Mucosa of descending colon (tissue), 3 donors: ENCODE results near the gene CCR6. TPM values are rescaled to one million over a fixed set of nuclear protein-coding genes. Genes with fewer than 3 reads are reported as not detected.

ENCODE experiments used
- ATAC-seq: fragments of 200-7000 bp; cut with Tn5 transposase; one replicate; pipeline ENCODE4 v1.9.1; 2020; ENCODE audit warnings: mild to moderate bottlenecking, moderate library complexity
- DNase-seq, 3 donors: peaks; one replicate each; pipeline ENCODE4 v3.0.0-alpha.2; 2020
- H3K36me3 ChIP-seq: fragments of 200-600 bp; one replicate; pipeline ENCODE4 v1.8.0; 2021; ENCODE audit warnings: low read depth, mild to moderate bottlenecking
- H3K4me1 ChIP-seq: fragments of 200-600 bp; one replicate; pipeline ENCODE4 v1.8.0; 2021; ENCODE audit warnings: low read depth, mild to moderate bottlenecking
- H3K4me3 ChIP-seq: fragments of 200-600 bp; one replicate; pipeline ENCODE4 v1.8.0; 2021; ENCODE audit warnings: mild to moderate bottlenecking
- H3K9me3 ChIP-seq: fragments of 200-600 bp; one replicate; pipeline ENCODE4 v1.8.0; 2021; ENCODE audit warnings: mild to moderate bottlenecking
- intact Hi-C, 2 donors: fragments of 100-400 bp; cut with DNase I in 1 of 2; cut with micrococcal nuclease in 1 of 2; formaldehyde crosslinking; loops; one replicate each; pipeline versions ENCODE4 v1.11.0 to v1.11.1; 2022; cut with DNase I, micrococcal nuclease
- total RNA-seq, 3 donors: library from RNA; stranded (reverse); fragmentation: NEBNext Ultra II Directional in 2 of 3; extraction: Animal tissue kit (Norgen Biotek cat#: 25700) in 2 of 3; gene quantifications; one replicate each; pipeline versions ENCODE4 v1.2.1 to v1.2.4, GENCODE V29; 2021 to 2023
- TF ChIP-seq, protein P1 (sequence below): fragments of 200-600 bp; IDR thresholded peaks from one replicate; pipeline ENCODE4 v1.8.0; 2022; ENCODE audit warnings: antibody characterized with exemption, mild to moderate bottlenecking
- donor health status: DM: no; HTN: no; CAD: no; lungs with moderate emphysema.
- donor health status: DM: no; HTN: no; CAD: no.
- donor health status: DM: no; HTN: yes; CAD: no.

CCR6 gene
- total RNA-seq, 3 donors from 2014 or later: 0.17 to 0.43 TPM; not detected in 1

DNA sequence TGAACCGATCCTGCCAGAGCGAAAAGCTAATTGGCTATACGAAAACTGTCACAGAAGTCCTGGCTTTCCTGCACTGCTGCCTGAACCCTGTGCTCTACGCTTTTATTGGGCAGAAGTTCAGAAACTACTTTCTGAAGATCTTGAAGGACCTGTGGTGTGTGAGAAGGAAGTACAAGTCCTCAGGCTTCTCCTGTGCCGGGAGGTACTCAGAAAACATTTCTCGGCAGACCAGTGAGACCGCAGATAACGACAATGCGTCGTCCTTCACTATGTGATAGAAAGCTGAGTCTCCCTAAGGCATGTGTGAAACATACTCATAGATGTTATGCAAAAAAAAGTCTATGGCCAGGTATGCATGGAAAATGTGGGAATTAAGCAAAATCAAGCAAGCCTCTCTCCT, 14.2 kb downstream of the CCR6 start:
- no peaks in the 10 kb centered on the region for H3K36me3 ChIP-seq
- ATAC-seq: no peak
- intact Hi-C loops: no loop called here
- no peak for DNase-seq
- no peaks in the 10 kb centered on the region for H3K9me3 ChIP-seq
- H3K4me1 ChIP-seq: peaks cover 7% of the 10 kb centered on the region
- TF ChIP-seq, protein P1, sequence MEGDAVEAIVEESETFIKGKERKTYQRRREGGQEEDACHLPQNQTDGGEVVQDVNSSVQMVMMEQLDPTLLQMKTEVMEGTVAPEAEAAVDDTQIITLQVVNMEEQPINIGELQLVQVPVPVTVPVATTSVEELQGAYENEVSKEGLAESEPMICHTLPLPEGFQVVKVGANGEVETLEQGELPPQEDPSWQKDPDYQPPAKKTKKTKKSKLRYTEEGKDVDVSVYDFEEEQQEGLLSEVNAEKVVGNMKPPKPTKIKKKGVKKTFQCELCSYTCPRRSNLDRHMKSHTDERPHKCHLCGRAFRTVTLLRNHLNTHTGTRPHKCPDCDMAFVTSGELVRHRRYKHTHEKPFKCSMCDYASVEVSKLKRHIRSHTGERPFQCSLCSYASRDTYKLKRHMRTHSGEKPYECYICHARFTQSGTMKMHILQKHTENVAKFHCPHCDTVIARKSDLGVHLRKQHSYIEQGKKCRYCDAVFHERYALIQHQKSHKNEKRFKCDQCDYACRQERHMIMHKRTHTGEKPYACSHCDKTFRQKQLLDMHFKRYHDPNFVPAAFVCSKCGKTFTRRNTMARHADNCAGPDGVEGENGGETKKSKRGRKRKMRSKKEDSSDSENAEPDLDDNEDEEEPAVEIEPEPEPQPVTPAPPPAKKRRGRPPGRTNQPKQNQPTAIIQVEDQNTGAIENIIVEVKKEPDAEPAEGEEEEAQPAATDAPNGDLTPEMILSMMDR: no peak
- no peak overlapping the region for H3K4me3 ChIP-seq

DNA sequence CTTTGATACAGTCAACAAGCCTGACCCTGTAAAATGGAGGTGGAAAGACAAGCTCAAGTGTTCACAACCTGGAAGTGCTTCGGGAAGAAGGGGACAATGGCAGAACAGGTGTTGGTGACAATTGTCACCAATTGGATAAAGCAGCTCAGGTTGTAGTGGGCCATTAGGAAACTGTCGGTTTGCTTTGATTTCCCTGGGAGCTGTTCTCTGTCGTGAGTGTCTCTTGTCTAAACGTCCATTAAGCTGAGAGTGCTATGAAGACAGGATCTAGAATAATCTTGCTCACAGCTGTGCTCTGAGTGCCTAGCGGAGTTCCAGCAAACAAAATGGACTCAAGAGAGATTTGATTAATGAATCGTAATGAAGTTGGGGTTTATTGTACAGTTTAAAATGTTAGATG, 15.0 kb downstream of the CCR6 start:
- DNase-seq (no peak), ATAC-seq (no peak)
- Histone ChIP-seq H3K4me1 (peaks cover 7% of the 10 kb centered on the region), H3K36me3 (no peaks in the 10 kb centered on the region), H3K4me3 (no peak overlapping the region), H3K9me3 (no peaks in the 10 kb centered on the region)
- intact Hi-C loops: no loop called here
- TF ChIP-seq, protein P1: no peak

GRCh38 chr6:167139761-167140160, 16.9 kb downstream of the CCR6 start:
- H3K36me3 ChIP-seq: no peaks in the 10 kb centered on the region
- H3K9me3 ChIP-seq: no peaks in the 10 kb centered on the region
- no peak overlapping the region for H3K4me3 ChIP-seq
- ATAC-seq (no peak), DNase-seq (no peak)
- H3K4me1 ChIP-seq: peaks cover 7% of the 10 kb centered on the region
- TF ChIP-seq, protein P1: no peak
- intact Hi-C loops: loop anchor here (10.0 kb wide), 2 partner anchors 145 to 365 kb away; partner anchors contain the start of gene CEP43 (in 1 of the 2)

DNA sequence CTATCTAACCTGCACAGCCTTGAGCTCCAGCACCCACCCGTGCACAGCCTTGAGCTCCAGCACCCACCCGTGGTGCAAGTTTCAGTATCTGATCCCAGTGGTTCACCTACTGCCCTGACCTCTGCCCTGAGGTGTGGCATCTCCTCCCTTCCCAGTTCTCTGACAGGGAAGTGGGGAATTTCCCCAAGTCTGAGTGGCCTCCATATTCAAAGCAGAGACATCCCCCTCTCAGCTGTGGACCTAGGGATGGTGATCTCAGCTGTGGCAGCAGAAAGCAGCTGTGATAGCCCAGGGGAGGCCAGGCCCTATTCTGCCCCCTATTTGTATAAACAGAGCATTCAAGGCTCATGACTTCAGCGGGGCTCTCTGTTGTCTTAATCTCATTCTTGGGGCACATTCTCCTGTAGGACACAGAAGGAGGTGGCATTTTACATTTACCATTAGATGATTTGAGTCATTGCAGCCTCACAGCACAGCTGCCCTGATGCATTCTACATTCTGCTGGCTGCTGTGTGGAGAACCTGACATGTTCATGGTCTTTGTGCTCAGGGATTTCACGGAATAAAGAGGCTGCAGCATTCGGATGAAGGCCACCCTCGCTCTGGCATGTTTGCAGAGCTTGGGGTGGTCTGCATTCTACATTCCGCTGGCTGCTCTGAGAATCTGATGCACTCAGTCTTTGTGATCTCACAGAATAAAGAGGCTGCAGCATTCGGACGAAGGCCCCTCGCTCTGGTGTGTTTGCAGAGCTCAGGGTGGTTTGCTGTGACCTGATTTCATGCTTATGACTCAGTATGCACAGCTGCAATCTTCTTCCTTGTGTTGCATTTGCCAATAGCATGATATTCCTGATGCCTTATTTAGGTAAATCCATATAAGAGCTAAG, 17.9 kb downstream of the CCR6 start:
- Histone ChIP-seq H3K4me3 (no peak overlapping the region), H3K36me3 (no peaks in the 10 kb centered on the region), H3K4me1 (peaks cover 7% of the 10 kb centered on the region), H3K9me3 (no peaks in the 10 kb centered on the region)
- intact Hi-C loops: loop anchor here (10.0 kb wide), 2 partner anchors 146 to 366 kb away; partner anchors contain the start of gene CEP43 (in 1 of the 2)
- ATAC-seq (peak; percentile 80), DNase-seq (no peak)
- TF ChIP-seq, protein P1: no peak

DNA sequence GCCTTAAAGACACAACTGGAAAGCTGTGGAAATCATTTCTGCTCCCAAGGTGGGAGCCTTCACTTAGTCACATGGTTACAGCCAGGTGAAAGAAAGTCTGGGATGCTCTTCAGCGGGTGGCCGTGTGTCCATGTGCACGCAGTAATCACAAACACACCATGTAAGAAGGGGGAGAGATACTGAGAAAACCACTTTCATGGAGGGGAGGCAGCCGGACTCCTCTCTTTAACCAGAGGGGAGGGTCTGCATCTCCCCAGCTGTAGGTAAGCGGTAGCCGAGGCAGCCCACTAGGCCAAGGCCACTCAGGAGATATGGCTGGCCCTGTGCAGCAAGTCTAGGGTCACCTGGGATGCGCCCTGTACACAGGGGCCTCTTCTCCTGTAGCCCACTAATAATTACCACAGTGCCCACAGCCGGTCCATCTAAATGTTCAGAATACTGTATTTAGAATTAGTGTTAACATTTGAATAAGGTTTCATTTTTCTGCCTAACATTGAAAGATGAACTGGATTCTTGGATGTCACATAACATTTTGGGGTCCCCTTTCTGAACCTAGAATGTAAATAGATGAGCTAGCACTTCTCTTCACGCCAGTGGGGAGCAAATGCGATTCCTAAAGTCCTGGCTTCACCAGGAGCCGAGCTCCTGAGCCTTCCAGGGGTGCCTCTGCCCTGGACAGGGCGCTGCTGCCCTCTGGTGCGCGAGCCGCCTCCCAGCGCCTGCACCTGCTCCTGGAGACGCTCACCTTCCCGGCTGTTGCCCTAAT, 19.0 kb downstream of the CCR6 start:
- DNase-seq (peak; percentile 67 to 80 (median 69)), ATAC-seq (peak; percentile 89)
- Histone ChIP-seq H3K36me3 (no peaks in the 10 kb centered on the region), H3K9me3 (no peaks in the 10 kb centered on the region), H3K4me1 (peaks cover 7% of the 10 kb centered on the region), H3K4me3 (no peak overlapping the region)
- intact Hi-C loops: loop anchor here (10.0 kb wide), 2 partner anchors 147 to 367 kb away; partner anchors contain the start of gene CEP43 (in 1 of the 2)
- TF ChIP-seq, protein P1: peak; percentile 64
